ENCODE measurements around the gene ERC2.

The ERC2 gene

GRCh38 chr3:55500555-55501330 lies 967.5 kb downstream of the ERC2 start:
- DNase-seq, result no peak

GRCh38 chr3:55498520-55498919 lies 969.7 kb downstream of the ERC2 start:
- DNase-seq, result no peak

- no peak for DNase-seq
Measured at GRCh38 chr3:55497250-55497649, 971.0 kb downstream of the ERC2 start.

DNA sequence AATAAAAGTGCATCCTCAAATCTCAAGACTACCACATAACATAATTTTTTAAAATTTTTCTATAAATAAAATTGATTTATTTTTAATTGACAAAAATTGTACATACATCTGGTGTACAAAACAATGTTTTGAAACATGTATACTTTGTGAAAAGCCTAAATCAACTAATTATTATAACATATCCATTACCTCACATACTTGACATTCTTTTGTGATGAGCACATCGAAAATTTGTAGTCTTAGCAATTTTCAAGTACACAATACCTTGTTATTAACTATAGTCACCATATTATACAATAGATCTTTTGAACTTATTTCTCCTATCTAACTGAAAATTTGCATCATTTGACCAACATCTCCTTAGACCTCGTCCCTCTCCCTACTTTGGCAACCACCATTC lies 973.3 kb downstream of the ERC2 start:
- DNase-seq, result no peak

DNA sequence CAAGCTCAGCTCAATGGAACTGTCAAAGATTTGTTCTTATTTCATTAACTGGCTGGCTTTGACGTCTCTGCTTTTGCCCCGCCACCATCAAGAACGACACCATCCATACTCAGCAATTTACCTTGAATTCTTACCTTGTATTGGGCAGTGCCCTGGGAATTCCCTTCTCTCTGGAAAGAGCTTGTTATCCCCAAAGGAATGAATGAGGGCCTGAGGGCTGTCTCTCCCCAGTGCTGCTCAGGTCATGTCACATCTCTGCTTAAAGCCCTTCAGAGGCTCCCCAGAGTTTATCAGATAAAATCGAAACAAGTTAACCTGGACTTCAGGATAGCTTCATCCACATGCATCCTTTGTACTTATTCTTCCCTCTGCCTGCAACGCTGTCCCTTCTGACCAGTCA lies 975.3 kb downstream of the ERC2 start:
- no peak for DNase-seq

GRCh38 chr3:55491296-55491816 lies 976.9 kb downstream of the ERC2 start:
- DNase-seq, result no peak

GRCh38 chr3:55490276-55490913 lies 977.9 kb downstream of the ERC2 start:
- DNase-seq, result no peak

DNA sequence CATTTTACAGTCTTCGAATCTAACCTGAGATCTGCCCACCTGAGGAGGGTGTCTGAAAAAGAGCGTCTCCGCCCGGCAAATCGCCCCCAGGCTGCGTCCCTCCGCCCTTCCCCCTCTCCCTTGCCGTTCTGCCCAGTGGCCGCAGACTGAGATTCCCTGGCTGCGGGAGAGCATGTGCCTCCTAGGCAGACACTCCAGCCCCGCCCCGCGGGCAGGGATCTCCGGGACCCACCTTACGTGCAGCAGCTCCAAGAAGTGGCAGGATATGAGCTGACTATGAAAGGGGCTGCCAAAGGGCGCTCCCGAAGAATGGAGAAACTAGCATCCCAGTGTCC lies 978.5 kb downstream of the ERC2 start:
- peak; percentile 49 for DNase-seq

DNA sequence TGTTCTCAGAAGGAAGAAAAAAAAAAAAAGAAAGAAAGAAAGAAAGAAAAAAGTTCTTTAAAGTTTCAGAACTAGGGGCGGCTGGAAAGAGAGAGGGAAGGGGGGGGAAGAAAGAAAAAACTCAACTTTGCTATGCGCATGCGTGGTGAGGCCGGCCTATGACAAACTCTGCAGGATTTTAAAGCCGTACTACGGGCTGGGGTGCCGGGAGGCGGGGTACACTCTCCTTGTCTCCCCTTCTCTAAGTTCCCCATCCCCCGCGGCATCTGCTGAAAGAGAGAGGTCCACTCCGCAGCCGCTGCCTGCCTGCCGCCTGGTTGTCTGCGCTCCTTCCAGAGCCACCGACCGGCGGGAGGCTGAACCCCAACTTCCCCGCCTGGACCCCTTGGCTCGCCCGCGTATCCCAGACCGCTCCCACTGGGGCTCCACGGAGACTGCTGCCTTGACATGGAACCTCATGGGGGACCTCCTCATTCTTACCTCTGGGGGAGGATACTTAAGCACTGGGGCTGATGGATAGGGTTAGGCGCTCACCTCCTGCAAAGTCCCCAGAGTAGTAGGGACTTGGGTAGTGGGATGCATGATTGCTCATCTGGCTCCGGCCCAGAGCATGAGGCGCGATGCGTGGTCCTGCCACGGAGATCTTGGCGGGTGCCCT lies 979.7 kb downstream of the ERC2 start:
- DNase-seq, result peak; percentile 88

DNA sequence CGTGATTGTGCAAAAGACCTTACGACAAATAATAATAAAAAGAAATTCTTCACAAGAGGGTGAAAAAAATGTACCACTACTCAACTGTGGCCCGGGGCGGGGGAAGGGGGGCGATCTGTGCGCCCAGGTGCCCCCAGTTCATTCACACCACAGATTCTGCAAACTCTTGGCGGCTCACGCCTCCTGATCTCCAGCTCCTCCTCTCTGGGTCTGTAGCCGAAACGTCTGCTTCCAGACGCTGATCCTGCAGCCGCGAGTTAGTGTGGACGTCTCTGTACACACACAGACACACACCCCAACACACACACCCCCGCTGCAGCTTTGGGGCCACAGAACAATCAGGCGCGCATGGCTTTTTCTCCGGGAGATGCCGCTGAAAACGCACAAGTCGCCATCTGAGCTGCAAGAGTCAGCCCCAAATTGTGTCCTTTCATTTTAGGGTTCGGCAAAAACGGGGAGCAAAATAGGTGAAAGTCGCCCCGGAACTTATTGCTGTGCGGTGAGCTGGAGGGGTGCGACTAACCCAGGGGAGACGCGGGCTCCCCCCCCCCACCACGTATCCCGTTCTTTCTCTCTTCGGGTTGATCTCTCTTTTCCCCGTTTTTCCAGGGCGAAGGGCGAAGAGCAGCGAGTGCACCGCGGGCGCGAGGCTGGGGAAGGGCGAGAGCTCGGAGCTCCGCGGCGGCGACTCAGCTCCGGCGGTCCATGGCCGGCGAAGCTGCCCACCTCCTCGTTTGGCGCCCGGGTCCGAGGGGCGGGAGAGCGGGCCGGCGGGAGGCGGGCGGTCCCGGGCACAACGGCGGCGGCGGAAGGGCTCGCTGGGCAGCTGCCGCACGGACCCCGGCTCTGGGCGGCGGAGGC lies 980.7 kb downstream of the ERC2 start:
- DNase-seq, result peak; percentile 77

DNA sequence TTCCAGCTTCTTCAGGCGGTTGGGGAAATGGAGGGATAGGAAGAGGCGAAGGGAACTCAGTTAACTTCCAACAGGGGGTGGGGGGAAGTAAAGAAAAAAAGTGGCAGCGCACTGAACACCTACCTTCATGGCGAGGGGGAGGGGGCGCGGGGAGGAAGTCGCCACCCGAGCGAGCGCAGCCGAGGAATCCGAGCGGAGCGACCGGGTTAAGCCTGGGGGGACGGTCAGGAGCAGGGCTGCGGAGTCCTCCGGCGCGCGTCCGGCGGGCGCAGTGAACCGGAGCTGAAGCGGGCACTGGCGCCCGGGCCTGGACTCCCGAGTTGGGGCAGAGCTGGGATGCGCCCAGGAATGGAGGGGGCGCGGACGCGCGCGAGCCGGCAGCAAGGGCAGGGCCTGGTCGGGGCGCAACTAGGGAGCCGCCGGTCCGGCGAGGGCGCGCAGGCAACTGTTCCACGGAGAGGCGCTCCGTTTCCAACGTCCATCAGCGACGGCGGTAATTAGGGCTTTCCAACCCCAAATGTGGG lies 981.3 kb downstream of the ERC2 start, which contains the start of gene WNT5A:
Gene WNT5A, minus strand, starts transcription at position 450 of the 524 bp plus-strand sequence. Its CDS starts 321 bp downstream, at position 129.
- DNase-seq, result peak; percentile 69

GRCh38 chr3:55486101-55486856 lies 982.0 kb downstream of the ERC2 start:
- DNase-seq, result peak; percentile 86

DNA sequence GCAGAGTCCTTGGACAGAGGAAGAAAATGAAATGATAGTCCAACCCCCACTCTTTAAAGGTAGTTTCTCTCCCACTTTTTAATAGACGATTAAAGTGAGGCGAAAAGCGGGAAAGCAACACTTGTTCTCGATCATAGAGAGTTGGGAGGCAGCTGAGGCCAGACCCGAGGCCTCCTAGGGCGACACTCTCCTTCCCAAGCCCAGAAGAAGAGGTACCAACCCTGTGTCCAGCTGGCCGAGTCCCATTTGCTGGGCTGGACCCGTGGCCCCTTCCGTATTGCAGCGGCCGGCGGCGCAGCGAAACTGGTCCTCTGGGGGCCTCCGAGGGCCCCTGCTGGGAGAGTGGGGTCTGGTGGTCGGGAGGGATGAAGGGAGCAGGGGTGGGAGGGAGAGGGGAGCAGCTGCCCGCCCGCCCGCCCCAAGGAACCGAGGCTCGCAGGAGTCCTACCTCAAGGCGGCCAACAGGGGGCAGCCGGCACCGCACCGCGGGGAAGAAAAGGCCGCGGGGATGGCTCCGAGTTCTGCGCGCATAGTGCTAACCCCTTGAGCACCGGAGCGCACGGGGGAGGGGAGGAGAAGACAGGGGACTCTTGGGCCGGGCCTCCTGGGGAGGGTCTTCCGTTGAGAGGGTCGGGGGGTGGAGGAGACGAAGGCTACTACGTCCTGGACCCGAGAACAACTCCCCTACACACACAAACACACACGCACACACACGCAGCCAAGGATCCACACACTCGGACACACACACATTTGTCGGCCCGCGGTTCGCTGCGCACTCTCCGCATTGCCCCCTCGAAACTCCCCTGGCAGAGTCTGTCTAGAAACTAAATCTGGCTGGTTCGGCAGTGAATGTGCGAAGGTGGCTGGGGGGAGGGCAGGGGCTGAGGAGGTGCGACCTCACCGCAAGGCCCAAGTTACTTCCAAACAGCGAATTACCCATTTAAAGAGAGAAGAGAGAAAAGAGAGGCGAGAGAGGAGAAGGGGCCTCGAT lies 983.2 kb downstream of the ERC2 start:
- DNase-seq, result peak; percentile 92

- peak; percentile 47 for DNase-seq
Measured at GRCh38 chr3:55484191-55484689, 984.0 kb downstream of the ERC2 start.

GRCh38 chr3:55483196-55484095 lies 984.8 kb downstream of the ERC2 start:
- no peak for DNase-seq

GRCh38 chr3:55482496-55483195 lies 985.6 kb downstream of the ERC2 start:
- DNase-seq, result peak; percentile 72

DNA sequence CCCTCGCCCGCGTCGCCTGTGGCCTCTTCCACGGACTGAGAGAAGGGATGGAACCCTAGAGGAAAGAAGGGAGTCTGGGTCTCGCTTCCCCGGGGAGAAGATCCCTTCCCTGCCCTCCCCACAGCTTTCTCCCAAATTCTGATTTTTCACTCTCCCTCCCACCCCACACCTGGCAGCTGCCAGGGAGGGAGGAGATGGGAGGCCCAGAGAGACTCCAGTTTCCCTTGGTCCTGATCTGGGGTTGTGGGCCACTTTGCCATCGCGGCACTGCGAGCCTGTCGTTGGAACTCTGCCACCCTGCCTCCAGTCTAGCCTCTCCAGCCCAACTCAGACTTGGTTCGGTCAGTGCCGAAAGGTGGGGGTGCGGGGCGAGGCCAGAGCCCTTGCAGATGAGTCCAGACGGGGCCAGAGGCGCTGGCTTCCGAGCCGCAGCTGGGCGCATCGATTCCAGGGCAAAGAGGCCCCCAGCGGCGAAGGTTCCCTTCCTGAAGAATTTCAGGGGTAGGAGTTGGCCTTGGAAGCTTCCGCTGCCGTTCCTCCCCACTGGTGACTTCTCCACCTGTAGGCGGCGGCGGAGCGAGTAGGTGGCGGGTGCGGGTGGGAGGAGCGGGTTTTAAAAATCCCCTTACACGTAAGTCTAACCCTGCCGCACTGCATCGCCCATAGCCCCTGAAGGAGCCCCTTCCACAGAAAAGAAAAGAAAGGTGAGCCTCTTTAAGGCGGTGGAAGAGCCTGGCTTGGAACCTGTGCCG lies 986.3 kb downstream of the ERC2 start:
- DNase-seq, result peak; percentile 44

Data from right hindlimb (tissue), 1 donor.